Pancreas (tissue), 10 donors: ENCODE measurements around the gene CHCT1. TPM values are rescaled to one million over a fixed set of nuclear protein-coding genes. Genes with fewer than 3 reads are reported as not detected.
A peak's percentile ranks its signal among the peaks of the same experiment; 100 is the strongest.

ENCODE experiments used
- ATAC-seq, 4 donors: fragments of 200-7000 bp; cut with Tn5 transposase; one replicate each; pipeline versions ENCODE4 v1.8.0 to v1.9.1; 2020; ENCODE audit warnings: mild to moderate bottlenecking in 4 of 4, moderate library complexity in 4 of 4
- DNase-seq, 6 donors: peaks; one replicate each; pipeline ENCODE4 v3.0.0-alpha.2; 2020
- FAIRE-seq: peaks from 2 replicates; lab custom pipeline; 2012; peaks lifted over from hg19 to GRCh38; lab: Jason Lieb, UNC
- H3K27ac ChIP-seq, 4 donors: fragments of 200-600 bp; sonication (generic); 1 replicate in 3 of 4; 2 replicates in 1 of 4; pipeline versions ENCODE4 v1.5.0 to v1.8.0; 2020
- H3K27me3 ChIP-seq, 4 donors: fragments of 200-600 bp; one replicate each; pipeline ENCODE4 v1.8.0; 2021
- H3K36me3 ChIP-seq, 3 donors: fragments of 200-600 bp; sonication (generic) in 1 of 3; one replicate each; pipeline versions ENCODE4 v1.5.0 to v1.8.0; 2020 to 2021
- H3K4me1 ChIP-seq, 3 donors: fragments of 200-600 bp; one replicate each; pipeline ENCODE4 v1.8.0; 2021
- H3K4me3 ChIP-seq, 4 donors: fragments of 200-600 bp; sonication (generic) in 2 of 4; one replicate each; pipeline versions ENCODE4 v1.5.0 to v1.8.0; 2020 to 2021
- H3K9me3 ChIP-seq, 4 donors: fragments of 200-600 bp; one replicate each; pipeline ENCODE4 v1.8.0; 2021
- WGBS, 2 donors: extraction: QIAGEN DNeasy Blood & Tissue Kit; methylation state at CpG; one replicate each; pipeline ENCODE4 v1.1.7; 2013; 5-methylcytosine and 5-hydroxymethylcytosine counted together
- intact Hi-C, 3 donors: fragments of 100-400 bp; cut with DNase I; formaldehyde crosslinking; loops; one replicate each; pipeline versions ENCODE4 v1.11.1 to v1.14.2; 2022
- polyA plus RNA-seq, 2 donors: library from polyadenylated mRNA; stranded (reverse); fragments of 200-250 nt; gene quantifications; one replicate each; pipeline ENCODE4 v1.2.3, GENCODE V29; 2013
- total RNA-seq, 6 donors: library from RNA; stranded (reverse); fragmentation: NEBNext Ultra II Directional in 4 of 6; extraction: Animal tissue kit (Norgen Biotek cat#: 25700) in 4 of 6; gene quantifications; one replicate each; pipeline versions ENCODE4 v1.2.1 to v1.2.4, GENCODE V29; 2021 to 2023
- TF ChIP-seq, protein P1 (sequence below), 4 donors: fragments of 200-600 bp; sonication (generic) in 3 of 4; IDR thresholded peaks; one replicate each; pipeline versions ENCODE4 v1.5.0 to v1.8.0; 2021; ENCODE audit warnings: antibody characterized with exemption in 4 of 4
- donor health status: healthy with polysubstance abuse.
- donor health status: DM: no; HTN: no; CAD: no; lungs with moderate emphysema.
- donor health status: DM: no; HTN: no; CAD: no.
- donor health status: control.
- donor health status: control.
- donor health status: Bipolar disorder and iron deficiency.
- donor health status: DM: yes; HTN: yes; CAD: no.
- donor health status: DM: no; HTN: no; CAD: no.
- donor health status: DM: no; HTN: no; CAD: no.
- donor health status: DM: yes; HTN: yes; CAD: no.

The CHCT1 gene
- total and polyA plus RNA-seq, 8 donors: 0.14 TPM; not detected in 7

DNA sequence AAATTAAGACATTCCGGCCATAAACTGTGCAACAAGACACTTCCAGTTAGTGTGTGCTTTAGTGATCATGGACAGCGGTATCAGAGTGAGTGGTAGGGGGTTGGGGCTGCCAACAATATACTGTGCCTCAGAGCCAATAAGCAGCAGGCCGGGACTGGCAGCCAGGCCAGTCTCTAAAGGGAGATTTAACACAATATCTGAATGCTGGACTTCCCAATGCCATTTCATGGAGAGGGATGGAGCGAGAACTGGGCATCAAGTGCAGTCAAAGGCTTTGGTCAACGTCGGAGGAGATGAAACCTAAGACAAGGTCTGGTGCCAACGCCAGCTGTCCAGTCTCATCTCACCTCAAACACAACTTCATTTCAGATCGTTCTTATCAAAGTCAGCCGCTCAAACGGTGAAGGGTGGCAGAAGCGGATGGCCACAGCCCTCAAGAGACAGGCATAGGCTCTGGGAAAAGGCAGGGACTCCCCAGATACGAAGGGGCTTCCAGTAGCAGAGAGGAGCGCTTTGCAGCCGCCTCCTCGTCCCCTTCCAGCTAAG, 31.3 kb upstream of the CHCT1 start:
- FAIRE-seq (no peak), ATAC-seq (peak in 2 of 4 donors; percentile 4 to 7), DNase-seq (peak in 4 of 6 donors; percentile 23 to 57 (median 28))
- Histone ChIP-seq H3K27me3 (no peaks in the 10 kb centered on the region), H3K4me3 (peak overlapping the region; percentile 75 to 79 (median 76)), H3K36me3 (no peaks in the 10 kb centered on the region), H3K9me3 (no peaks in the 10 kb centered on the region), H3K4me1 (peaks cover 7 to 14% (median 13%) of the 10 kb centered on the region in 3 donors), H3K27ac (peak overlapping the region; percentile 87 to 92 (median 92))
- intact Hi-C loops: no loop called here
- WGBS, 2 donors: 3% methylated on average over 15 of the region's 15 CpGs
- TF ChIP-seq, protein P1, sequence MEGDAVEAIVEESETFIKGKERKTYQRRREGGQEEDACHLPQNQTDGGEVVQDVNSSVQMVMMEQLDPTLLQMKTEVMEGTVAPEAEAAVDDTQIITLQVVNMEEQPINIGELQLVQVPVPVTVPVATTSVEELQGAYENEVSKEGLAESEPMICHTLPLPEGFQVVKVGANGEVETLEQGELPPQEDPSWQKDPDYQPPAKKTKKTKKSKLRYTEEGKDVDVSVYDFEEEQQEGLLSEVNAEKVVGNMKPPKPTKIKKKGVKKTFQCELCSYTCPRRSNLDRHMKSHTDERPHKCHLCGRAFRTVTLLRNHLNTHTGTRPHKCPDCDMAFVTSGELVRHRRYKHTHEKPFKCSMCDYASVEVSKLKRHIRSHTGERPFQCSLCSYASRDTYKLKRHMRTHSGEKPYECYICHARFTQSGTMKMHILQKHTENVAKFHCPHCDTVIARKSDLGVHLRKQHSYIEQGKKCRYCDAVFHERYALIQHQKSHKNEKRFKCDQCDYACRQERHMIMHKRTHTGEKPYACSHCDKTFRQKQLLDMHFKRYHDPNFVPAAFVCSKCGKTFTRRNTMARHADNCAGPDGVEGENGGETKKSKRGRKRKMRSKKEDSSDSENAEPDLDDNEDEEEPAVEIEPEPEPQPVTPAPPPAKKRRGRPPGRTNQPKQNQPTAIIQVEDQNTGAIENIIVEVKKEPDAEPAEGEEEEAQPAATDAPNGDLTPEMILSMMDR (IDR thresholded peaks at IDR 0.05): no peak

DNA sequence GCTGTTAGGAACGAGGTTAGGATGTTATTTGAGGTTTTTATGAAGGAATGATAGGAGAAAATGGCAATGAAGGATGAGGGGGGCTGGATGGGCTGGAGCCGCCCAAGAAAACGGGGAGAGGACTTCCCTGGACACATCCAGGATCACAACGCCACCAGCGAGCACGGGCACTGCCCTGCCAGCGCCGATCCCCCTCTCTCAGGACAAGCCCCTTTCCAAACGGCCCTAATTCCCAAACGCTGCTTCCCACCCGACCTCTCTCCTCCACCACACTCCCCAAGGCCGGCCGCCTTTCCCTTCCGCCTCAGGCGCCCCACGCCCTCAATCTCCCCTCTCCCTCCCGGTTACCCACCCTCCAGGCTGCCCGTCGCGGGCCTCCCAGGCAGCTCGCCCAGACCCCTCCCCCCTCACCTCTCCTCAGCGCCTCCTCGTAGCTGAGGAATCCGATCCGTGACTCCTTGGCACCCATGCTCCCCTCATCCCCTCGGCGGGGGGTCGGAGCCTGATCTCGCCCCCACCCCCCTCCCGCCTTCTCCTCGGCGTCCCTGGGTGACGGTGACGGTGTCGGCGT, 30.7 kb upstream of the CHCT1 start:
- TF ChIP-seq, protein P1 (IDR thresholded peaks at IDR 0.05): no peak
- H3K4me1 ChIP-seq: peaks cover 7 to 14% (median 13%) of the 10 kb centered on the region in 3 donors
- H3K27me3 ChIP-seq: no peaks in the 10 kb centered on the region
- H3K9me3 ChIP-seq: no peaks in the 10 kb centered on the region
- ATAC-seq (peak; percentile 54 to 66 (median 62)), FAIRE-seq (no peak), DNase-seq (peak in 2 of 6 donors; percentile 83 to 87)
- intact Hi-C loops: no loop called here
- H3K27ac ChIP-seq: peak overlapping the region; percentile 87 to 92 (median 92)
- no peaks in the 10 kb centered on the region for H3K36me3 ChIP-seq
- peak overlapping the region; percentile 75 to 79 (median 76) for H3K4me3 ChIP-seq
- 0 to 1% methylated on average over 29 to 36 of the region's 36 CpGs for WGBS, 2 donors

DNA sequence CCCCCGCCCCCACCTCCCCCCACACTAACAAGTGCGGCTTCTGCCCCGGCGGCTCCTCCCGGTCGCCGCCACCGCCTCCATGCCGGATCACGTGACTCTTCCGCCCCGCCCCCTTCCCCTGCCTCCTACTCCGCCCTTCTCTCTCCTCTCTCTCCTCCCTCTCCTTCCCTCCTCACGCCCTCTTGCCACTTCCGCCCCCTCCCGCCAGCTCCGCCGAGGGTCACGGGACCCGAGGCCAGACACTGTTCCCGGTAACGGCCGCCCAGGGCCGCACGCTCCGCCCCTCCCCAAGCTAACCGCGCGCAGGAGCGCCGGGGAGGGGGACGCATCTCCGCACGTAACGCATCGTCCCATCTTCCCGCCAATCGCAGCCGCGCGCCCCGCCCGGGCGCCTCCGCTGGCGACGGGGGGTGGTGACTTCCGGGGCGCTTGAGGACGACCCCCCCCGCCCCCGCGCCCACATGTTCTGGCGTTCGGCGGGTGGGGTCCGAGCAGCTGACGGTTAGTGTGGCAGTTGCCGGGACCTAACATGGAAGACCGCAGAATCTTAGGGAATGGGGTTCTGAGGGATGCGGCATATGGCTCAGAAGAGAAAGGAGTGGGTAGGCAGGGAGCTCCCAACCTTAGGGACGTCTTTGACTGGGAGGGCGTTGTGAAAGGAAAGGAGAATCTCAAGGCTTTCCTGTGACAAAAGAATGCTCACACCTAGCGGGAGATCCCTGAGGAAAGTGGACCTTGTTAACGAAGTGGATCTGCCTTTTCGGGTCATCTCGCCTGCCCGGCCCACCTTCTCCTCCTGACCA, 30.0 kb upstream of the CHCT1 start, which contains the start of gene USP32:
USP32 (minus strand) TSS at position 92 of the 803 bp plus-strand sequence. CDS start 194 bp downstream, outside the sequence.
- intact Hi-C loops: no loop called here
- H3K27me3 ChIP-seq: no peaks in the 10 kb centered on the region
- ATAC-seq (peak; percentile 91 to 95 (median 92)), DNase-seq (peak; percentile 97 to 100 (median 99)), FAIRE-seq (no peak)
- H3K4me1 ChIP-seq: peaks cover 7 to 14% (median 13%) of the 10 kb centered on the region in 3 donors
- H3K4me3 ChIP-seq: peak within 1 kb of the TSS; percentile 75 to 79 (median 76)
- H3K36me3 ChIP-seq: no peaks in the 10 kb centered on the region
- TF ChIP-seq, protein P1 (IDR thresholded peaks at IDR 0.05): peak in 2 of 4 donors; percentile 10 to 24
- peak within 1 kb of the TSS; percentile 87 to 92 (median 92) for H3K27ac ChIP-seq
- 0 to 1% methylated on average over 61 to 68 of the region's 68 CpGs for WGBS, 2 donors
- H3K9me3 ChIP-seq: no peaks in the 10 kb centered on the region

DNA sequence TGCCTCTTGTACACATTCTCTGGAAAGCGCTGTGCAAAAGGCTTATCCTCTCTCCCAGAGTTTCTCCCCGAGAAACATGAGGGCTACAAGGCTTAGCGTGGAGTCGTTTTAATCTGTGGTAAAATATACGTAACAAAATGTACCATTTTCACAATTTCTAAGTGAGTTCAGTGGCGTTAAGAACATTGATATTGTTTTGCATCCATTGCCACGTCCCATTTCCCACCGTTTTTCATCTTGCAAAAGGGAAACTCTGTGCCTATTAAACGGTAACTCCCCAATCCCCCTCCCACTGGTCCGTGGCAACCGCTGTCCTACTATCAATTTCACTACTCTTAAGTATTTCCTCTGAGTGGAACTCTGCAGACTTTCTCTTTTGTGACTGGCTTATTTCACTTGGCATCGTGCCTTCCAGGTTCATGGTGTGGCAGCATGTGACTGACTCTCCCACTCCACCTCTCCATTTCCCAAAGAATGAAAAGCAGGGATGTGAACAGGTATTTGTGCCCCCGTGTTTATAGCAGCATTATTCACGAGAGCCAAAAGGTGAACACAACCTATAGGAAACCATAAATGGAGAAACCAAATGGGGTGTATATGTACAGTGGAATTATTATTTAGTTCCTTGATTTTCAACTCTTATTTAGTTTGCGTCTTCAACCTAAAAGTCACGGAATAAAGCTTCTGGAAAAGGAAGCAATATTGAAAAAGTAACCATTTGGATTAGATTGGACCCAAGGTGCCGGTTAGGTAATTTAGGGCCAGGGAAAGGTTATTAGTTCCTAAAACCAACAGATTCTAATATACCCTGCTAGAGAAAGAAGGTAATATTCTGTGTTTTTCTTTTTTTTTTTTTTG, 29.2 kb upstream of the CHCT1 start:
- intact Hi-C loops: no loop called here
- Histone ChIP-seq H3K4me3 (peak overlapping the region; percentile 75 to 79 (median 76)), H3K27me3 (no peaks in the 10 kb centered on the region), H3K4me1 (peaks cover 3 to 14% (median 13%) of the 10 kb centered on the region in 3 donors), H3K36me3 (no peaks in the 10 kb centered on the region), H3K9me3 (no peaks in the 10 kb centered on the region), H3K27ac (peak overlapping the region; percentile 87 to 92 (median 92))
- WGBS, 2 donors: 17% methylated on average over 17 of the region's 17 CpGs
- TF ChIP-seq, protein P1 (IDR thresholded peaks at IDR 0.05): no peak
- FAIRE-seq: no peak
- peak; percentile 10 to 22 (median 12) for ATAC-seq
- peak in 4 of 6 donors; percentile 49 to 61 (median 58) for DNase-seq
